Cerebellar cortex (tissue), 1 donor: ENCODE results near the gene FGR.

ENCODE experiments used
- DNase-seq: peaks from one replicate; pipeline ENCODE4 v3.0.0-alpha.2; 2015; ENCODE audit warnings: low spot score

The FGR gene

DNA sequence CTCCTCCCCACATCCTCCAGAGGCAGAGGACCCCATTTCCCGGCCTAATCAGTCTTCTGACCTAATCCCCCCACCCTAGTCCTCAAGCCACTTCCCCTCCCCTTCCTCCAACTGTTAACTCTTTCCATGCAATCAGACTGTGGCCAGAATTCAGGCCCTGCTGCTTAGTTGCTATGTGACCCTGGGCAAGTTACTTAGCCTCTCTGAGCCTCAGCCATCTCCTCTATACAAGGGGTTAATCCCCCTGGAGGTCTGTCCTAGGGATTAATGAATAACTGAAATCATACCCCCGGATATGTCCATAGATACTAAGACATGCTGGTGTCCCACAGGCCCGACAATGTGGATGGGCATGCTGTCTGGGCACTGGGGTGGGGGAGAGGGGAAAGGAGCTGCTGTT lies 49.3 kb downstream of the FGR start:
- no peak for DNase-seq

- DNase-seq, result no peak
Measured at GRCh38 chr1:27584453-27584852, 50.5 kb downstream of the FGR start.

DNA sequence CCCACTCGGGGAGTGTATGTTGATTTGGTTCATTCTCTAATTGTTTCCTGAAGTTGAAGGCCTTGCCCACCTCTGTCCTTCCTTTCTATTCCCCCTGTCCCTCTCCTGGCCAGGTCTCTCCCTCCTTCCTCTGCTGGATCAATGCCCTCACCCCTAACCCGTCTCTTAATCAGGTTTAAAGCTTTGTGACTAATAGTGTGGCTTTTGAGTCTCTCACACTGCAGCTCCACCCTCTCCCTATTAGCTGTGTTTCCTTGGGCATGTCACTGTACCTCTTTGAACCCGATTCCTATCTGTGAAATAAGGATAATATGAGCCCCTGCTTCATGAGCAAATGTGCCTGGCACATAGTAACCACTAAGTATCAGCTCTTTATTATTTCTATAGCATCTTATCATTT lies 51.5 kb downstream of the FGR start:
- no peak for DNase-seq

- no peak for DNase-seq
Measured at GRCh38 chr1:27581823-27582243, 53.2 kb downstream of the FGR start.

DNA sequence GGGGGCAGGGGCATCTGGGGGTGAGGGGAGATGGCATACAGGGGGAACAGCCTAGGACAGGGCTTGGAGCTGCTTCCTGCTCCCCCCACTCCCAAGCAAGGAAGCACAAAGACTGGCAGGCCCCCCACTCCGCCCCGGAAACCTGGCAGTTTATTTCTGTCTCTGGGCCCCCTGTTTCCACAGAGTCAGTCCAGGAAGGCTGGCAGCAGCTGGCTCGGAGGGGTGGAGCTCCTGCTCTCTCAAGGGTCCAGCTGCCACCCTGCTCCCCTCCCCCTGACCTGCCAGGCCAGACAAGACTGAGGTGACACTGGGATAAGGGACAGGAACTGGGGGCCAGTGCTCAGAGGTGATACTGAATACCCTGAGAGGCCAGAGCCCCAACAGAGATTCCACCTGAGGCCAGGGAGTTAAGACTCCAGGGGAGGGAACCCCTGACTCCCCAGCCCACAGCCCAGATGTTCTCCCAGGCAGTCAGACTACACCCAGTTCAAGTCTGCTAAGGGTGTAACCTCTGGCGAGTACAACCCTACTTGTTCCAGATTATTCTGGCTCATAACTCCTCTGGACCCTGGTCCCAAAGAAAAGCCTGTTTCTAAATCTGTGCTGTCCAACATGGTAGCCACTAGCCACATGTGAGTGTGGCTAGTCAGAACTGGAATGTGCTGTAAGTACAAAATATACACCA lies 57.3 kb downstream of the FGR start:
- no peak for DNase-seq

GRCh38 chr1:27576806-27577227 lies 58.2 kb downstream of the FGR start:
- DNase-seq, result no peak

DNA sequence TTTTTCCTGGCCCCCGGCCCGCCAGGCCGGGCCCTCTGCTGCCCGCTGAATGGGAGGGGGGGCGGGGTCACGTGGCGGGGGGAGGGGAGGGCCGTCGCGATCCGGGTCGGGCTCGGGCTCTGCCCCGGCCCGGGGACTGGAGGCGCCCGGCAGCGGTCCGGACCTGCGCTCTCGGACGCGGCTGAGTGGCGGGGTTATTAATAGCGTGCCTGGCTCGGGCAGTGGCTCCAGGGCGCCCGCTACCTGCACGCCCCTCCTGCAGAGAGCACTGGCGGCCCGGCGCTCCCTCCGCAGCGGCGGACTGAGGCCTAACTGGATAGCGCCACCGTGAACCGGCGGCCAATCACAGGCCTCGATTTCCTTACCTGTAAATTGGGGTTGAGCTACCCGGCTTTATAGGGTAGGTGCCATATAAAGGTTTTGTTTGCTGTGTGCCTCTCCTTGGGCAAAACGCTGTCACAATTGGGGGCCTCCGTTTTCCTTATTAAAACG lies 59.1 kb downstream of the FGR start:
- peak; percentile 66 for DNase-seq

GRCh38 chr1:27574871-27575831 lies 59.8 kb downstream of the FGR start:
- peak; percentile 66 for DNase-seq

- no peak for DNase-seq
Measured at GRCh38 chr1:27574001-27574781, 60.8 kb downstream of the FGR start.

DNA sequence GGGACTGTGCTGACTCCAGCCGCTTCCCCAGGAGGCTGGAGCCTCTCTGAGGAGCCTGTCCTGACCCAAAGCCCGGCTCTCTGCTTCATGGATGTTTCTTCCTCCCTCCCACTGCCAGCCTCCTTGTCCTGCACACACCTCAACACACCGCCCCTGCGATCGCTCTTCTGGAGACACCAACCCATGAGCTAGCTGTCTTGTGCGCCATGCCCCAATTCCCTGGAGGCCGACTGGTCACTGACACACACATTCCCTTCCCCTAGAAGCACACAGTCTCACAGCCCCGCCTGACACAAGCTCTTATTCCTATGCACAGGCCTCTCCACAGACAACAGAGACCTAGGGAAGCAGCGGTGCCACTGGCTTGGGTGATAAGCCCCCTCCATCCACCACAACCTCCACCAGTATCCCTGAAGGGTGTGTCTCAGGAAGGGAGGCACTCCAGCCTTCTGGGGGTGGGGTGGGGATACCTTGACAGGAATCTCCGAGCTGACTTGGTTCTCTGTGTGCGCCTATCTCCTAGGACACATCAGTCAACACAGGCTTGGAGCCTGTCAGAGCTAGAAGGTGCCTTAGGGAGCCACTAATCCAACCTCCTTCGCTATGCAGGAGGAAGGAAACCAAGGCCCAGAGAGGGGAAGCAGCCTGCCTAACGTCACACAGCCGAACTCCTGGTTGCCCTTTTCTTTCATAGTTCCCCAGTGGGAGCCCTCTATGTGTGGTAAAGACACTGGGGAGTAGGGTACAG lies 62.1 kb downstream of the FGR start:
- peak; percentile 77 for DNase-seq

DNA sequence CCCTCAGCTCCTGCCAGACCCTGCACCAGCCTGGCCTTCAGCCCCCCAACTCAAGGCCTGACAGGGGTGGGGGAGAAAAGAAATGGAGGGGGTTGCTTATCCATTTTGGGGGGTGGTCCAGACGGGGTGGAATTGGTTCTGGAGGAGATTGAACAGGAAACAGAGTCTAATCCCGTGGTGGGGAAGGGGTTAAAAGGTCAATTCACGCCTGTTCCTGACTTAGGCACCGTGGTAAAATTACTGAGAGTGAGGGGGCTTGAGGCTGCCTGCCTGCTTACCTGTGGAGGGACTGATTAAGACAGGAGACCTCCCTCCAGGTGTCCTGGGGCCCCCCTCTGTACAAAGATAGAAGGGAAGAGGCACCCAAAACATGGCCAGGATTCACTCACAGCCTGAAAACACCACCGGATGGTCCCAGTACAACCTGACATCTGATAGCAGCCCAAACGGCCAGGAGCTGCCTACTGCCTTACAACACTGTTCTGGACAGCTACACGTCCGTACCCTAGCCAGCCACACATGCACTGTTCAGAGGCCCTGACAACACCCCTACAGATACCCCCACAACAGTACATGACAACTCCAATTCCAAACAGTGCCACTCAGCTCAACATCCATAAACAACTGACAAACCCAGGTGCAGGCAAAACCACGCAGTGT lies 62.8 kb downstream of the FGR start:
- peak; percentile 77 for DNase-seq

- peak; percentile 80 for DNase-seq
Measured at GRCh38 chr1:27571439-27572018, 63.5 kb downstream of the FGR start.

GRCh38 chr1:27570784-27571183 lies 64.2 kb downstream of the FGR start:
- peak; percentile 69 for DNase-seq

DNA sequence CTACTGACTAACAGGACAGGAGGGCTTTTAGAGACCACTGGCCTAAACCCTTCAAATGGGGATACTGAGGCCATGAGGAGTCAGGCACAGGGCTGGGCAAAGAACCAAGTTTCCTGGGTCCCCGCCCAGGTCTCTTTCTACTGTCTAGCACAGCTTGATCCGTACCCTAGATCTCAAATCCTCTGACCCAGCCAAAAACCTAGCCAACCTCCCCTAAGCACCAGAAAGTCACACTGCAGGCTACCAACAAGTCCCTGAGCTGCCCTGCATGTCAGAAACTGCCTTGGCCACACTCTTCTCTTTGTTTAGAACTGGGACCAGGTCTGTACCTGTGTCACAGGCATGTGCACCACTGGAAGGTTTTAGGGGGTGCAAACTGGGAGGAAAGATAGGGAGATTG lies 64.6 kb downstream of the FGR start:
- DNase-seq, result peak; percentile 61

DNA sequence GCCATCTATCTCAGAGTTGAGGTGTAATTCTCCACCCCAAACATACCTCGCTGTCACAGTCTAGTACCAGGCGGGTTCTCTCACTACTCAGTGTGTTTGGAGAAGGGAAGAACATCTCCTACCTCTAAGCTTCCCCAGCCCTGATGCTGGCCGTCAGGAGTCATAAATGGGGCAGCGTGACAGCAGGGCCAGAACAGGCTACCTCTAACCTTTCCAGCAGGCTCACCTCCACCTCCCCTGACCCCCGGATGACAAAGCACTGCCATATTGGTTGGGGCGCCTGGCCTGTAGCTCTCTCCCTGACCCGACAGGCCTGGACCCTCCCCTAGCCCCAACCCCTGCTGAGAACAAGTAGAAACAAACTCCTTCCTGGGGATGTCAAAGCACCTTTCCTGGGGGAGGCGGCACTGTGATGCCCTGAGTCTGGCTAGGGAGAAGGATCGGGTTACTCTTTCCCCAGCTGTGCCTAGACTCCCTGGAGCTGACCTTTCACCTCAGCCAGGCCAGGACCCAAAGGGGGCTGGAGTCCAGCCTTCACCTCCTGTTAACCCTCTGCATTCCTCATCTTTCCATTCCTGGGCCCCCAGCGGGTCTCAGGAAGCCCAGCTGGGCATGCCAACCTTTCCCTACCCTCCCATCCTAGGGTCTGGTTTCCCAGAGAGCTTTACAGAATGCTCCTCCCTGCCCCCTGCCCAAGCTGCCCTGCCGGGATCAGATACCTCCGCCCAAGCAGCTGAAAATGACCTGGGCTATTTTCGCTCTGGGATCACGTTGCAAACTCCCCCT lies 65.3 kb downstream of the FGR start:
- DNase-seq, result peak; percentile 76

GRCh38 chr1:27569088-27569460 lies 65.9 kb downstream of the FGR start:
- DNase-seq, result peak; percentile 67

- peak; percentile 92 for DNase-seq
Measured at GRCh38 chr1:27568300-27569087, 66.5 kb downstream of the FGR start.

DNA sequence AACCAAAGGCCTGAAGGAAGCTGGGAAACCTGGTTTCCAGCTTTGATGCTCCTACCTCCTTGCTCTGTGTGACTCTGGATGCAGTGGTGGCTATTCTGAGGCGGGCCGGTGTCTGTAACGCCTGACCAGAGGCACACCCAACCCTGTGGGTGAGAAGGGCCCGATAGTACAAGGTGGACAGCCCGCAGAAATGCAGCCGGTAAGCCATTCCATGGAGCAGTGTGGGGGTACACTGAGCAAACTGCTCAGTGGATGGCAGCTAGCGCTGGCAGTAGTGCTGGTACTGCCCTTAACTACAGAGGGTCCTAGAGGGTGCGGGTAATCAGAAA lies 67.0 kb downstream of the FGR start:
- DNase-seq, result no peak

DNA sequence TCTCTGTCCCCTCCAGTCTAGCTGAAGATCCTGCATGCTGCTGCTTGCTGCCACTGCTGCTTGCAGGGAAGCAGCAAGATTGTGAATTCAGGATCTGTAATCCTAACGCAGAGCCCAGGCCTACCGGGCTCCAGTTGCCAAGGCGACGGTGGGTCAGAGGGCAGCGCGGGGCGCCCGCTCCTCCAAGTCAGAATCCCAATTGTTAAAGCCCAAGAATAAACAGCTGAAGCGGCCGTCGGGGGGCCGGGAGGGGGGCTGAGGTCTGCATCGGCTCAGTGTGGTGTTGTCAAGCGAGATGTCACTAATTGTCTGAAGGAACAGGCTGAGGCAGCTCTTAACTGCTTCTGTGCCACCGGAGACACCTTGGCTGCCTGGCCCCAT lies 67.8 kb downstream of the FGR start:
- peak; percentile 36 for DNase-seq
